Ascending aorta (tissue), 2 donors: ENCODE measurements around the gene SCMH1. TPM values are rescaled to one million over a fixed set of nuclear protein-coding genes. Genes with fewer than 3 reads are reported as not detected.
A peak's percentile ranks its signal among the peaks of the same experiment; 100 is the strongest.

Experiments used
- DNase-seq, 2 donors: peaks; one replicate each; pipeline ENCODE4 v3.0.0-alpha.2; 2019; ENCODE audit warnings: low spot score in 2 of 2
- H3K27ac ChIP-seq, 2 donors: fragments of 200-600 bp; sonication (generic); one replicate each; pipeline ENCODE4 v1.5.1; 2016 to 2017; ENCODE audit warnings: mild to moderate bottlenecking in 1 of 2
- H3K27me3 ChIP-seq: fragments of 200-600 bp; sonication (generic); one replicate; pipeline ENCODE4 v1.5.1; 2017
- H3K36me3 ChIP-seq, 2 donors: fragments of 200-600 bp; sonication (generic); one replicate each; pipeline ENCODE4 v1.5.1; 2016
- H3K4me1 ChIP-seq, 2 donors: fragments of 200-600 bp; sonication (generic); one replicate each; pipeline ENCODE4 v1.5.1; 2016 to 2017; ENCODE audit warnings: mild to moderate bottlenecking in 1 of 2
- H3K4me3 ChIP-seq, 2 donors: fragments of 200-600 bp; sonication (generic); one replicate each; pipeline ENCODE4 v1.5.1; 2016 to 2017; ENCODE audit warnings: mild to moderate bottlenecking in 1 of 2
- H3K9me3 ChIP-seq, 2 donors: fragments of 200-600 bp; sonication (generic); one replicate each; pipeline ENCODE4 v1.5.1; 2016
- CTCF ChIP-seq, 3 experiments: fragments of 200-600 bp in 2 of 3; fragments of 450-650 bp in 1 of 3; sonication (generic) in 2 of 3; IDR thresholded peaks; one replicate each; pipeline ENCODE4 v1.5.1; 2016 to 2019; ENCODE audit warnings: antibody characterized with exemption in 3 of 3, mild to moderate bottlenecking in 1 of 3, moderate library complexity in 1 of 3
- intact Hi-C: fragments of 100-400 bp; cut with DNase I; formaldehyde crosslinking; loops from one replicate; pipeline ENCODE4 v1.15.1; 2023
- total RNA-seq: library from RNA; depleted of rRNA; stranded (reverse); fragments of >200 nt; gene quantifications from one replicate; pipeline ENCODE4 v1.1.0, GENCODE V29; 2016

The SCMH1 gene
- total RNA-seq, 1 donor from 2014 or later = 55.9 TPM

GRCh38 chr1:41072051-41072450 is 170.1 kb downstream of the SCMH1 start:
- Histone ChIP-seq H3K27ac (no peak overlapping the region), H3K36me3 (peaks cover 6 to 24% of the 10 kb centered on the region in 2 donors), H3K4me1 (no peaks in the 10 kb centered on the region), H3K27me3 (no peaks in the 10 kb centered on the region), H3K9me3 (no peaks in the 10 kb centered on the region), H3K4me3 (no peak overlapping the region)
- intact Hi-C loops = no loop called here
- DNase-seq = no peak
- TF ChIP-seq CTCF (IDR thresholded peaks at IDR 0.05) = no peak

GRCh38 chr1:41056907-41057306 is 185.2 kb downstream of the SCMH1 start:
- H3K4me1 ChIP-seq = no peaks in the 10 kb centered on the region
- no peak overlapping the region for H3K4me3 ChIP-seq
- no peak for DNase-seq
- intact Hi-C loops = no loop called here
- peaks cover 3 to 36% of the 10 kb centered on the region in 2 donors for H3K36me3 ChIP-seq
- TF ChIP-seq CTCF (IDR thresholded peaks at IDR 0.05) = no peak
- H3K9me3 ChIP-seq = no peaks in the 10 kb centered on the region
- H3K27me3 ChIP-seq = no peaks in the 10 kb centered on the region
- no peak overlapping the region for H3K27ac ChIP-seq

- intact Hi-C loops = no loop called here
- Histone ChIP-seq H3K27me3 (no peaks in the 10 kb centered on the region), H3K27ac (no peak overlapping the region), H3K9me3 (no peaks in the 10 kb centered on the region), H3K36me3 (peaks cover 0 to 20% of the 10 kb centered on the region in 2 donors), H3K4me3 (no peak overlapping the region), H3K4me1 (no peaks in the 10 kb centered on the region)
- TF ChIP-seq CTCF (IDR thresholded peaks at IDR 0.05) = no peak
- DNase-seq = no peak
Measured at GRCh38 chr1:41053316-41053715, 188.8 kb downstream of the SCMH1 start.

GRCh38 chr1:41051022-41051421 is 191.1 kb downstream of the SCMH1 start:
- Histone ChIP-seq H3K27ac (no peak overlapping the region), H3K9me3 (no peaks in the 10 kb centered on the region), H3K36me3 (peaks cover 2 to 29% of the 10 kb centered on the region in 2 donors), H3K27me3 (no peaks in the 10 kb centered on the region), H3K4me3 (no peak overlapping the region), H3K4me1 (peaks cover 0 to 18% of the 10 kb centered on the region in 2 donors)
- no peak for DNase-seq
- intact Hi-C loops = no loop called here
- no peak for TF ChIP-seq CTCF (IDR thresholded peaks at IDR 0.05)

- intact Hi-C loops = loop anchor here (5.0 to 10.0 kb wide), 2 partner anchors 66 to 316 kb away; partner anchors contain the start of gene FOXO6
- peaks cover 6 to 35% of the 10 kb centered on the region in 2 donors for H3K4me1 ChIP-seq
- H3K4me3 ChIP-seq = no peak overlapping the region
- DNase-seq = no peak
- H3K27ac ChIP-seq = peak overlapping the region; percentile 6 to 76
- peaks cover 2 to 21% of the 10 kb centered on the region in 2 donors for H3K36me3 ChIP-seq
- H3K27me3 ChIP-seq = no peaks in the 10 kb centered on the region
- TF ChIP-seq CTCF (IDR thresholded peaks at IDR 0.05) = no peak
- no peaks in the 10 kb centered on the region for H3K9me3 ChIP-seq
Measured at GRCh38 chr1:41048540-41048939, 193.6 kb downstream of the SCMH1 start.

GRCh38 chr1:41046347-41046775 is 195.7 kb downstream of the SCMH1 start:
- Histone ChIP-seq H3K36me3 (peaks cover 2 to 25% of the 10 kb centered on the region in 2 donors), H3K4me1 (peaks cover 6 to 35% of the 10 kb centered on the region in 2 donors), H3K27me3 (no peaks in the 10 kb centered on the region), H3K9me3 (no peaks in the 10 kb centered on the region), H3K27ac (peak overlapping the region; percentile 76 to 88), H3K4me3 (no peak overlapping the region)
- DNase-seq = no peak
- no peak for TF ChIP-seq CTCF (IDR thresholded peaks at IDR 0.05)
- intact Hi-C loops = loop anchor here (2.0 to 10.0 kb wide), 3 partner anchors 64 to 318 kb away; partner anchors contain the start of gene FOXO6
